H54 (cell line): Measurements from ENCODE around the gene JMJD6.
"Not testable (repeated sequence)": the region's sequence is repeated elsewhere in the genome, so short reads cannot be mapped to it uniquely, and the experiment has no call there.

Source experiments
- DNase-seq: peaks from one replicate; pipeline ENCODE4 v3.0.0; 2011; ENCODE audit warnings: low spot score, mixed read lengths; ENCODE audit not compliant: insufficient read length
- FAIRE-seq: peaks from 3 replicates; lab custom pipeline; 2011; peaks lifted over from hg19 to GRCh38; lab: Jason Lieb, UNC
- POLR2A ChIP-seq: IDR thresholded peaks from 2 replicates; pipeline ENCODE4 v1.6.1; 2011; ENCODE audit warnings: low read depth, mild to moderate bottlenecking, low read length

JMJD6 gene

GRCh38 chr17:76727745-76728456, 1.5 kb upstream of the JMJD6 start:
- FAIRE-seq (no peak), DNase-seq (no peak)
- TF ChIP-seq POLR2A = no peak

- FAIRE-seq (no peak), DNase-seq (no peak)
- peak; percentile 75 for TF ChIP-seq POLR2A
Measured at GRCh38 chr17:76726776-76727718, 641 bp upstream of the JMJD6 start, which contains the start of gene METTL23. Gene METTL23, plus strand, starts transcription at chr17:76726839. Its CDS starts 2,872 bp downstream, at chr17:76729711.

- FAIRE-seq (no peak), DNase-seq (no peak)
- TF ChIP-seq POLR2A = peak; percentile 26; the same call in 1 of the 2 replicates
Measured at GRCh38 chr17:76725580-76726230, 701 bp downstream of the JMJD6 start.

GRCh38 chr17:76723812-76724211, 2.6 kb downstream of the JMJD6 start:
- FAIRE-seq (no peak), DNase-seq (no peak)
- no peak for TF ChIP-seq POLR2A

GRCh38 chr17:76722977-76723376, 3.4 kb downstream of the JMJD6 start:
- not testable (repeated sequence) for FAIRE-seq, DNase-seq

GRCh38 chr17:76722279-76722678, 4.1 kb downstream of the JMJD6 start:
- no peak for TF ChIP-seq POLR2A
- DNase-seq (no peak), FAIRE-seq (no peak)

GRCh38 chr17:76721463-76721862, 4.9 kb downstream of the JMJD6 start:
- TF ChIP-seq POLR2A = no peak
- FAIRE-seq (no peak), DNase-seq (no peak)

- no peak for DNase-seq
- no peak for FAIRE-seq
- no peak for TF ChIP-seq POLR2A
Measured at GRCh38 chr17:76720941-76721340, 5.5 kb downstream of the JMJD6 start.

- DNase-seq (no peak), FAIRE-seq (no peak)
- no peak for TF ChIP-seq POLR2A
Measured at GRCh38 chr17:76720211-76720610, 6.2 kb downstream of the JMJD6 start.

GRCh38 chr17:76718516-76718915, 7.9 kb downstream of the JMJD6 start:
- no peak for FAIRE-seq
- TF ChIP-seq POLR2A = 0 out of 2 replicates have a peak, but pooled peaks have one; percentile 11
- no peak for DNase-seq

GRCh38 chr17:76716839-76717215, 9.6 kb downstream of the JMJD6 start:
- FAIRE-seq (no peak), DNase-seq (peak; percentile 56)
- TF ChIP-seq POLR2A = no peak

- DNase-seq (peak; percentile 88), FAIRE-seq (peak; percentile 41)
- TF ChIP-seq POLR2A = no peak
Measured at GRCh38 chr17:76716146-76716838, 10.1 kb downstream of the JMJD6 start.

- no peak for FAIRE-seq
- no peak for DNase-seq
- no peak for TF ChIP-seq POLR2A
Measured at GRCh38 chr17:76715496-76715830, 10.9 kb downstream of the JMJD6 start.
